ENCODE data around the gene ZMIZ1.

DNA sequence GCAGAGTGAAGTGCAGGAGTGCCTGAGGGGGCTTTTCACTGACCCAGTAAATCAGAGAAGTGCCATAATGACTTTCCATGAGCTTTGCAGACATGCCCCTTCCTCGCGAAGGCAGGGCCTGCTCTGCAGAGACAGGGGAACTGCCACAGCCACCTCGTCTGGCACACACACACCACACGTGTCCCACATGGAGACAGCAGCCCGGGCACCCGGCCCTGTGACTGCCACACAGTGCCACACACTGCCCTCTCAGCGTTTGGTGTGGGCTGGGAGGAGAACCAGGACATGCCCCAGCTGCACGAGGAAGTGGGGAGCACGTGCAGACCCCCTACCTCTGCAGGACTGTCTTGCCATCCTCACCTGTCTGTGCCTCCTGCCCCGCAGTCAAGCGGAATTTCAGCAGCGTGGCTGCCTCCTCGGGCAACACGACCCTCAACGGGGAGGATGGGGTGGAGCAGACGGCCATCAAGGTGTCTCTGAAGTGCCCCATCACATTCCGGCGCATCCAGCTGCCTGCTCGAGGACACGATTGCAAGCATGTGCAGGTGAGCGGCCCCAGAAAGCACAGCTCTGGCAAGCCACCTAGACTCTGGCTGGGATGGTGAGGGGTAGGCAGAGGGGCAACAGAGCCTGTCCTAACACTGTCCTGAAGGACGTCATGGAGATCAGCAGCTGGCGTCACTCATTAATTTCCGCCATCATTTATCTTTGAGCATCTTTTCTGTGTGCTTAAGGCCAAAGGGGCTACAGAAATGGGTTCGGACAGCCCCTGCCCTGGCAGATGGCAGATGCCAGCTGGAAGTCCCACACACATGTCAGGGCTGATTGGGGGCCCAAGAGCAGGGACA lies 235.1 kb downstream of the ZMIZ1 start:
- no peak for TF ChIP-seq POLR2AphosphoS5 (IDR thresholded peaks at IDR 0.05; ENCODE audit: low read depth, low read length)
- TF ChIP-seq, protein P1, sequence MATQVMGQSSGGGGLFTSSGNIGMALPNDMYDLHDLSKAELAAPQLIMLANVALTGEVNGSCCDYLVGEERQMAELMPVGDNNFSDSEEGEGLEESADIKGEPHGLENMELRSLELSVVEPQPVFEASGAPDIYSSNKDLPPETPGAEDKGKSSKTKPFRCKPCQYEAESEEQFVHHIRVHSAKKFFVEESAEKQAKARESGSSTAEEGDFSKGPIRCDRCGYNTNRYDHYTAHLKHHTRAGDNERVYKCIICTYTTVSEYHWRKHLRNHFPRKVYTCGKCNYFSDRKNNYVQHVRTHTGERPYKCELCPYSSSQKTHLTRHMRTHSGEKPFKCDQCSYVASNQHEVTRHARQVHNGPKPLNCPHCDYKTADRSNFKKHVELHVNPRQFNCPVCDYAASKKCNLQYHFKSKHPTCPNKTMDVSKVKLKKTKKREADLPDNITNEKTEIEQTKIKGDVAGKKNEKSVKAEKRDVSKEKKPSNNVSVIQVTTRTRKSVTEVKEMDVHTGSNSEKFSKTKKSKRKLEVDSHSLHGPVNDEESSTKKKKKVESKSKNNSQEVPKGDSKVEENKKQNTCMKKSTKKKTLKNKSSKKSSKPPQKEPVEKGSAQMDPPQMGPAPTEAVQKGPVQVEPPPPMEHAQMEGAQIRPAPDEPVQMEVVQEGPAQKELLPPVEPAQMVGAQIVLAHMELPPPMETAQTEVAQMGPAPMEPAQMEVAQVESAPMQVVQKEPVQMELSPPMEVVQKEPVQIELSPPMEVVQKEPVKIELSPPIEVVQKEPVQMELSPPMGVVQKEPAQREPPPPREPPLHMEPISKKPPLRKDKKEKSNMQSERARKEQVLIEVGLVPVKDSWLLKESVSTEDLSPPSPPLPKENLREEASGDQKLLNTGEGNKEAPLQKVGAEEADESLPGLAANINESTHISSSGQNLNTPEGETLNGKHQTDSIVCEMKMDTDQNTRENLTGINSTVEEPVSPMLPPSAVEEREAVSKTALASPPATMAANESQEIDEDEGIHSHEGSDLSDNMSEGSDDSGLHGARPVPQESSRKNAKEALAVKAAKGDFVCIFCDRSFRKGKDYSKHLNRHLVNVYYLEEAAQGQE (IDR thresholded peaks at IDR 0.05; ENCODE audit: insufficient read depth in 1 of 2, low read depth in 2 of 2, low read length in 2 of 2), result no peak
- TF ChIP-seq TAF1 (IDR thresholded peaks at IDR 0.05; ENCODE audit: borderline replicate concordance, insufficient read depth, low read length), result no peak
